Measurements from ENCODE around the gene PPIL1. TPM values are rescaled to one million over a fixed set of nuclear protein-coding genes. Genes with fewer than 3 reads are reported as not detected.

Gene PPIL1
- total and polyA plus RNA-seq, 10 of the 15 experiments (the other 5 are each of a cell fraction or from before 2014, with no cell fraction given): 39.5 to 95.8 (median 70.5) TPM

DNA sequence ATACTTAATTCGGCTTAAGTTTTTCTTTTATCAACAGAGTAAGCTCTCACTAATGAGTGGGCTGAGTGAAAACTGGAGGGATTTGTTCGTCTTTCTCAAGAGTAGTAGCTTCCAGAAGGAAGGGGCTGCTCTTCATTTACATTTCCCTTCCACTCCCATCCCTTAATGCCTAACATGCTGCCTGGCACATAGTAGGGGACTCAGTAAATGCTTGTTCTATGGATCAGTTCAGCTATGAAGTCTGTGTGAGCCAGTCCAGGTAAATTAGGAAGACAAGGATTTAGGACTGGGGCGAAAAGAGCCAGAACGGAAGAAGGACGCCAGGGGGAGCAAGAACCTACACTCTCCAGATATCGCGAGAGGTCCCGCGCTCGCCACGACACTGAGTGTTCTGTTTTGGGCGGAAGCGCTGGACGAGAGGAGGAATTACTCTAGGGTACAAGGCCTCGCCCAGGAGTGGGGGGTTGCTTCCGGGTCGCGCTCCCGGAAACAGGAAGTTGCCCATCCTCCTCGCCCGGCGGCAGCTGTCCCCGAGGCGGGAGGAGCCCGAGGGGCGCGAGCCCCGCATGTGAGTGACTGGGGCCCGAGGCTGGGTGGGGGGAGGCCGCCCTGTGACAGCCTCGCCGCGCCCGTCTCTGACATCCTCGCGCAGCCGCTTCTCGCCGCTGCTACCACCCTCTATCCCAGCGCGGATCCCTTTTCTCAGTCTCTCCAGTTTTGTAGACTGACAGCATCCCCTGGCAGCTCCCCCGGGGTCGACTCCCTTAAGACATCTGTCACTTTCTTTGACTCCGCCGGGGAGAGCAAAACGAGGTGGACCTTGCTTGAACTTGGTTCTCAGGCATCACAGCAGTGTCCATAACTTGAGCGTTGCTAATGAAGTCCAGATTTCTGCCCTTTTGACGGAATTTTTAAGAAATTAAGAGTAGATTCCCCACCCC, 11.1 kb upstream of the PPIL1 start, which contains the start of gene C6orf89 (continued):
- TF ChIP-seq, protein P1, sequence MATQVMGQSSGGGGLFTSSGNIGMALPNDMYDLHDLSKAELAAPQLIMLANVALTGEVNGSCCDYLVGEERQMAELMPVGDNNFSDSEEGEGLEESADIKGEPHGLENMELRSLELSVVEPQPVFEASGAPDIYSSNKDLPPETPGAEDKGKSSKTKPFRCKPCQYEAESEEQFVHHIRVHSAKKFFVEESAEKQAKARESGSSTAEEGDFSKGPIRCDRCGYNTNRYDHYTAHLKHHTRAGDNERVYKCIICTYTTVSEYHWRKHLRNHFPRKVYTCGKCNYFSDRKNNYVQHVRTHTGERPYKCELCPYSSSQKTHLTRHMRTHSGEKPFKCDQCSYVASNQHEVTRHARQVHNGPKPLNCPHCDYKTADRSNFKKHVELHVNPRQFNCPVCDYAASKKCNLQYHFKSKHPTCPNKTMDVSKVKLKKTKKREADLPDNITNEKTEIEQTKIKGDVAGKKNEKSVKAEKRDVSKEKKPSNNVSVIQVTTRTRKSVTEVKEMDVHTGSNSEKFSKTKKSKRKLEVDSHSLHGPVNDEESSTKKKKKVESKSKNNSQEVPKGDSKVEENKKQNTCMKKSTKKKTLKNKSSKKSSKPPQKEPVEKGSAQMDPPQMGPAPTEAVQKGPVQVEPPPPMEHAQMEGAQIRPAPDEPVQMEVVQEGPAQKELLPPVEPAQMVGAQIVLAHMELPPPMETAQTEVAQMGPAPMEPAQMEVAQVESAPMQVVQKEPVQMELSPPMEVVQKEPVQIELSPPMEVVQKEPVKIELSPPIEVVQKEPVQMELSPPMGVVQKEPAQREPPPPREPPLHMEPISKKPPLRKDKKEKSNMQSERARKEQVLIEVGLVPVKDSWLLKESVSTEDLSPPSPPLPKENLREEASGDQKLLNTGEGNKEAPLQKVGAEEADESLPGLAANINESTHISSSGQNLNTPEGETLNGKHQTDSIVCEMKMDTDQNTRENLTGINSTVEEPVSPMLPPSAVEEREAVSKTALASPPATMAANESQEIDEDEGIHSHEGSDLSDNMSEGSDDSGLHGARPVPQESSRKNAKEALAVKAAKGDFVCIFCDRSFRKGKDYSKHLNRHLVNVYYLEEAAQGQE (IDR thresholded peaks at IDR 0.05; ENCODE audit: low read depth, low read length): no peak
- TF ChIP-seq SPI1 (IDR thresholded peaks at IDR 0.05; ENCODE audit: borderline replicate concordance, insufficient read depth, low read depth, low read length) (peak; percentile 39), CREB1 (IDR thresholded peaks at IDR 0.05; ENCODE audit: low read depth) (peak; percentile 82)
- TF ChIP-seq, protein P2, sequence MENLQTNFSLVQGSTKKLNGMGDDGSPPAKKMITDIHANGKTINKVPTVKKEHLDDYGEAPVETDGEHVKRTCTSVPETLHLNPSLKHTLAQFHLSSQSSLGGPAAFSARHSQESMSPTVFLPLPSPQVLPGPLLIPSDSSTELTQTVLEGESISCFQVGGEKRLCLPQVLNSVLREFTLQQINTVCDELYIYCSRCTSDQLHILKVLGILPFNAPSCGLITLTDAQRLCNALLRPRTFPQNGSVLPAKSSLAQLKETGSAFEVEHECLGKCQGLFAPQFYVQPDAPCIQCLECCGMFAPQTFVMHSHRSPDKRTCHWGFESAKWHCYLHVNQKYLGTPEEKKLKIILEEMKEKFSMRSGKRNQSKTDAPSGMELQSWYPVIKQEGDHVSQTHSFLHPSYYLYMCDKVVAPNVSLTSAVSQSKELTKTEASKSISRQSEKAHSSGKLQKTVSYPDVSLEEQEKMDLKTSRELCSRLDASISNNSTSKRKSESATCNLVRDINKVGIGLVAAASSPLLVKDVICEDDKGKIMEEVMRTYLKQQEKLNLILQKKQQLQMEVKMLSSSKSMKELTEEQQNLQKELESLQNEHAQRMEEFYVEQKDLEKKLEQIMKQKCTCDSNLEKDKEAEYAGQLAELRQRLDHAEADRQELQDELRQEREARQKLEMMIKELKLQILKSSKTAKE (IDR thresholded peaks at IDR 0.05; ENCODE audit: low read depth, poor library complexity, severe bottlenecking): no peak
- TF ChIP-seq, protein P3, sequence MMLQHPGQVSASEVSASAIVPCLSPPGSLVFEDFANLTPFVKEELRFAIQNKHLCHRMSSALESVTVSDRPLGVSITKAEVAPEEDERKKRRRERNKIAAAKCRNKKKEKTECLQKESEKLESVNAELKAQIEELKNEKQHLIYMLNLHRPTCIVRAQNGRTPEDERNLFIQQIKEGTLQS (IDR thresholded peaks at IDR 0.05; ENCODE audit: borderline replicate concordance, extremely low read depth, low read depth, low read length): no peak

All from GM12878 (cell line).